T-helper 17 cell (primary cell): ENCODE measurements around the gene ADD3. TPM values are rescaled to one million over a fixed set of nuclear protein-coding genes. Genes with fewer than 3 reads are reported as not detected.

Source experiments
- ATAC-seq: fragments of 150-1000 bp; cut with Tn5 transposase; 2 replicates; pipeline ENCODE4 v1.10.0; 2021; ENCODE audit warnings: mild to moderate bottlenecking, moderate library complexity
- DNase-seq, 3 donors: peaks; one replicate each; pipeline versions ENCODE4 v3.0.0 to v3.0.0-alpha.2; 2020 to 2021
- H3K9me3 ChIP-seq: one replicate; pipeline ENCODE4 v1.7.0; 2013; ENCODE audit warnings: low read length, mild to moderate bottlenecking; ENCODE audit not compliant: control insufficient read depth, poor library complexity, severe bottlenecking
- H3K27ac Mint-ChIP-seq: one replicate; pipeline ENCODE4 v1.8.0; 2022; ENCODE audit warnings: mild to moderate bottlenecking, moderate library complexity, mixed read lengths
- H3K27me3 Mint-ChIP-seq: one replicate; pipeline ENCODE4 v1.8.0; 2022; ENCODE audit warnings: mixed read lengths
- H3K36me3 Mint-ChIP-seq: one replicate; pipeline ENCODE4 v1.8.0; 2022; ENCODE audit warnings: low read depth, mixed read lengths
- H3K4me1 Mint-ChIP-seq: one replicate; pipeline ENCODE4 v1.8.0; 2022; ENCODE audit warnings: mild to moderate bottlenecking, mixed read lengths
- H3K4me3 Mint-ChIP-seq: one replicate; pipeline ENCODE4 v1.8.0; 2022; ENCODE audit warnings: mild to moderate bottlenecking, moderate library complexity, mixed read lengths
- total RNA-seq, 4 donors: library from RNA in 2 of 4; stranded (reverse) in 2 of 4; gene quantifications; one replicate each; pipeline ENCODE4 v1.2.3 and lab custom pipeline; 2022 to 2026

ADD3 gene
- total RNA-seq, 2 donors from 2014 or later = 343 to 351 TPM

- Mint-ChIP-seq H3K4me1 (peaks cover 4% of the 10 kb centered on the region), H3K27ac (peak overlapping the region; percentile 24)
These were observed 4.8 kb upstream of the ADD3 start for GRCh38 chr10:110002801-110003523.

GRCh38 chr10:110003524-110003885 lies 4.3 kb upstream of the ADD3 start:
- Mint-ChIP-seq H3K36me3 (no peaks in the 10 kb centered on the region), H3K4me3 (no peak overlapping the region), H3K27me3 (no peaks in the 10 kb centered on the region), H3K4me1 (peaks cover 4% of the 10 kb centered on the region), H3K27ac (peak overlapping the region; percentile 24)
- ATAC-seq = no peak
- no peak for DNase-seq
- no peaks in the 10 kb centered on the region for H3K9me3 ChIP-seq

More at GRCh38 chr10:110002801-110003523, 4.8 kb upstream of the ADD3 start:
- Mint-ChIP-seq H3K36me3 (no peaks in the 10 kb centered on the region), H3K27me3 (no peaks in the 10 kb centered on the region), H3K4me3 (no peak overlapping the region)
- ATAC-seq (no peak), DNase-seq (no peak)
- H3K9me3 ChIP-seq = no peaks in the 10 kb centered on the region

DNA sequence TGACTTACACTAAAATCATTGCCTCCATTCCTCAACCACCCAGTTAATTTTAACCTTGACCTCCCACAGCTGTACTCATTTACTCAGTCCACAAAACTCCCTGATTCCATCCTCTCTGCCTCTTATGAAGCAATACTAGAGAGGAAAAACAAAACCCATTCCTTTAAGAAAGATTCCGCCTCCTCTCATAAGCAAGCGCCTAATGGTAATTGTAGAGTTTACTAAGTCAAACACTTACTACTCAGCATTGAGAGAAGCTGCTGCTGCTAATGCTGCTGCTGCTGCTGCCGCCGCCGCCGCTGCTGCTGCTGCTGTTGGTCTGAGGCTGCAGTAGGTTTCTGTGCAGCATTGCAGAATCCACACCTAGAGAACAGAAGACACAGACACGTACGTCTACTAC lies 2.1 kb upstream of the ADD3 start:
- Mint-ChIP-seq H3K4me3 (no peak overlapping the region), H3K4me1 (peaks cover 23% of the 10 kb centered on the region), H3K27ac (no peak overlapping the region), H3K36me3 (peaks cover 3% of the 10 kb centered on the region), H3K27me3 (no peaks in the 10 kb centered on the region)
- ATAC-seq (no peak), DNase-seq (no peak)
- no peaks in the 10 kb centered on the region for H3K9me3 ChIP-seq

- Mint-ChIP-seq H3K4me1 (peaks cover 27% of the 10 kb centered on the region), H3K27ac (no peak overlapping the region), H3K27me3 (no peaks in the 10 kb centered on the region), H3K36me3 (peaks cover 3% of the 10 kb centered on the region), H3K4me3 (no peak overlapping the region)
- H3K9me3 ChIP-seq = no peaks in the 10 kb centered on the region
- DNase-seq (no peak), ATAC-seq (no peak)
These were observed 1.2 kb upstream of the ADD3 start for GRCh38 chr10:110006358-110007160.

DNA sequence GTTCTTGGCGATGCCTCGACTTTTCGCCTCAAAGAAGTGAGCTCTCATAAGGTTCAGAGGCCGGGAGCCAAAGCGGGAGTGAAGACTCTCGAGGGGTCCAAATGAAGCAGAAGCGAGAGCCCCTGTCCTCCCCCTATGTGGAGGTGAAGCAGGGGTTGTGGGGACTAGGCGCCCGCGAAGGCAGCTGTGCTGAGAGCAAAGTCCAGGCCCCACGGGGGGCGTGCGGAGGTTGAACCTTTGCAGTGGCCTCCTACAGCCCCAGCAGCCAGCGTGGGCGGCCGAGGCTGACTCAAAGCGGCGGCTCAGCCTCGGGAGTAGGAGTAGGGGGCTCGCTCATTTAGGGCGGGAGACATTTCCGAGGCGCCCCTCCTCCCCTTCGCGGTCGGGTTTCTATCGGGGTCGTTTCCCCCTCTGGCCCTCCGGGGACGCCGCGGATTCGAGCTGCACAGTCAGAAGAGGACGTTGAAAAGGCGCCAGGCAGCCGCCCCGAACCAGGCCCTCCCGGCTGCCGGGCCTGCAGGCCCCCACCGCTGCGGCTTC lies 553 bp upstream of the ADD3 start:
- Mint-ChIP-seq H3K4me1 (peaks cover 29% of the 10 kb centered on the region), H3K36me3 (peaks cover 3% of the 10 kb centered on the region), H3K4me3 (no peak overlapping the region), H3K27ac (no peak overlapping the region), H3K27me3 (no peaks in the 10 kb centered on the region)
- ATAC-seq = peak; percentile 1
- no peak for DNase-seq
- no peaks in the 10 kb centered on the region for H3K9me3 ChIP-seq

- ATAC-seq (peak; percentile 10), DNase-seq (peak in 2 of 3 donors; percentile 29 to 30)
- H3K27me3 Mint-ChIP-seq = no peaks in the 10 kb centered on the region
- H3K9me3 ChIP-seq = no peaks in the 10 kb centered on the region
- no peak overlapping the region for H3K27ac Mint-ChIP-seq
- H3K36me3 Mint-ChIP-seq = peaks cover 3% of the 10 kb centered on the region
- H3K4me1 Mint-ChIP-seq = peaks cover 36% of the 10 kb centered on the region
- H3K4me3 Mint-ChIP-seq = no peak overlapping the region
These were observed 945 bp downstream of the ADD3 start for GRCh38 chr10:110008518-110009339.

DNA sequence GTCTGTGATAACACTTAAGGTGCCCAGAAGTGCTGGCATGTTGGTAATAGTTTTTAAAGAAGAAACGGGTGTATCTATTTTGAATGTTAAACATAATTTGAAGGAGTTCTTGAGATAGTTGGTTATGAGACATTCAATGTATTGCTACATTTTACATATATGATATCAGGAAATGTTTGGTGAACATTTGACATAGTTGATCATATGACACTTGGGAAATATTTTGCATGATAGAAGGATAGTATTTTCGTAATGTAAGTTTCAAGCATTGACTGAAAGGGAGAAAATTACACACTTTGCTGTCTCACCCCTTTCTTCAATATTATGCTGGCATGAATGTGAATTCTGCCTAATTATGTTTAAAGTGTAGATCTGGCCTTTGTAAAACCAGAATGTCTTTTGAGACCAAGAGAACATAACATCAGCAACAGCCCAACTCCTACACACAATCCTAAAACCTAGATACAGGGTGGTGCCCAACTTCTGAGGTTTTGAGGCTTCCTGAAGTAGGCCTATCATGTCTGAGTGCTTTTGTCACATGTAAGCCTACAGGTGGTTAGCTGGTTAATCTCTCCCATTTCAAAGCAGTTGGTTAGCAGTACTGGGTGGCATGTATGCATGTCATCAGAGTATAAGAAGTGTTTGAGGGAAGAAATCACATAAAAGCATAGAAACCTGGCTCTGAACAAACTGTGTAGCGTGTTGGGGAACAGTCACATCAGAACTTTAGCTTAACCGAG lies 2.1 kb downstream of the ADD3 start:
- no peaks in the 10 kb centered on the region for H3K9me3 ChIP-seq
- H3K4me1 Mint-ChIP-seq = peaks cover 39% of the 10 kb centered on the region
- H3K27me3 Mint-ChIP-seq = no peaks in the 10 kb centered on the region
- peak in 2 of 3 donors; percentile 19 to 30 for DNase-seq
- no peak overlapping the region for H3K27ac Mint-ChIP-seq
- peak; percentile 72 for ATAC-seq
- H3K36me3 Mint-ChIP-seq = peaks cover 3% of the 10 kb centered on the region
- no peak overlapping the region for H3K4me3 Mint-ChIP-seq

DNA sequence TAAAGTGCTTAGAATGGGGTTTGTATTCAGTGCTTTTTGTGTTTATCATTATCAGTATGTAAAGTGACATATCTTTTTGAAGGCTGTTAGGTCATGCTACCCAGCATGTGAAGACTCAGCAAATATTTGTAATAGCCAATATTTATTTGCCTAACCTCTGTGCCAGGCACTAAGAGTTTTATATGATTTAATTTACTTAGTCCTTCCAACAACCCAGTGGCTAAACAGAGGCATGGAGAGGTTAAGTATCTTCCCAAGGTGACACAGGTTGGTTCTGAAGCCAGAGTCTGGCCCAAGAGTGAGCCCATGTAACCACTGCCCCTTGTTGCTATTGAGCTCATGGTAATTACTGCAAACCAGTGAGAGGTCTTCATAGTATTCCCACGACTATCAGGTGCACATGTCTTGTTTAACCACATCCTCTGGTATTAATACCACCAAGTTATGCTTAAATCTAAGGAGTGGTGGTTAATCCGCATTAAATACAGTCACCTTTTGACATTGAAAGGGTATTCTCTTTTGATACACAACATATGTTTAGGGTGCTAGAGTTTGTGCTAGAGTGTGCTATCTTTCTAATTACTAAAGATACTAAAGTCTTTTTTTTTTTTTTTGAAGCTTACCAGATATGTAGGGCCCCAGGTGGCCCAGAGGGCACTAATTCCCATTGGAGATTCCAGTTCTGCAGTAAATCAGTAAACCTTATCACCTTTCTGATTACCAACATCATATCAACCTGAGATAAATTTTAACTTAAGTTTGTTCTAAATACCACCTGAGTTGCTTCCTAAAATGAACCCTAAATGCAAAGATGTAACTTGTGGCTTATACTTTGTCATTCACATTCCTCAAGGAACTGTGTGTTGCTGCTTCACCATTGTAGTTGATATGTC lies 2.9 kb downstream of the ADD3 start:
- Mint-ChIP-seq H3K4me1 (peaks cover 39% of the 10 kb centered on the region), H3K27me3 (no peaks in the 10 kb centered on the region), H3K4me3 (no peak overlapping the region), H3K36me3 (peaks cover 3% of the 10 kb centered on the region), H3K27ac (no peak overlapping the region)
- DNase-seq (no peak), ATAC-seq (no peak)
- no peaks in the 10 kb centered on the region for H3K9me3 ChIP-seq

GRCh38 chr10:110011681-110012080 lies 3.9 kb downstream of the ADD3 start:
- peaks cover 47% of the 10 kb centered on the region for H3K4me1 Mint-ChIP-seq
- DNase-seq = no peak
- H3K4me3 Mint-ChIP-seq = peak overlapping the region; percentile 50
- H3K9me3 ChIP-seq = no peaks in the 10 kb centered on the region
- H3K36me3 Mint-ChIP-seq = peaks cover 3% of the 10 kb centered on the region
- H3K27ac Mint-ChIP-seq = no peak overlapping the region
- ATAC-seq = no peak
- no peaks in the 10 kb centered on the region for H3K27me3 Mint-ChIP-seq

- Mint-ChIP-seq H3K36me3 (peaks cover 5% of the 10 kb centered on the region), H3K4me1 (peaks cover 58% of the 10 kb centered on the region), H3K4me3 (peak overlapping the region; percentile 66), H3K27me3 (no peaks in the 10 kb centered on the region), H3K27ac (no peak overlapping the region)
- no peaks in the 10 kb centered on the region for H3K9me3 ChIP-seq
- DNase-seq (no peak), ATAC-seq (peak; percentile 40)
These were observed 6.0 kb downstream of the ADD3 start for GRCh38 chr10:110013630-110014293.

- no peak for ATAC-seq
- H3K27me3 Mint-ChIP-seq = no peaks in the 10 kb centered on the region
These were observed 8.3 kb downstream of the ADD3 start for GRCh38 chr10:110016039-110016438.

More at GRCh38 chr10:110016039-110016438, 8.3 kb downstream of the ADD3 start:
- Mint-ChIP-seq H3K36me3 (peaks cover 5% of the 10 kb centered on the region), H3K4me3 (peak overlapping the region; percentile 81), H3K4me1 (peaks cover 53% of the 10 kb centered on the region), H3K27ac (peak overlapping the region; percentile 73)
- H3K9me3 ChIP-seq = no peaks in the 10 kb centered on the region
- no peak for DNase-seq
